Epithelial cell of proximal tubule (primary cell): Measurements from ENCODE around the gene MTCL1. TPM values are rescaled to one million over a fixed set of nuclear protein-coding genes. Genes with fewer than 3 reads are reported as not detected.
A peak's percentile ranks its signal among the peaks of the same experiment; 100 is the strongest.

Experiments
- DNase-seq: peaks from one replicate; pipeline ENCODE4 v3.0.0-alpha.2; 2011; ENCODE audit warnings: low read depth
- H3K4me3 ChIP-seq: 2 replicates; pipeline ENCODE4 v1.5.1; 2011; ENCODE audit warnings: low read depth, mild to moderate bottlenecking, low read length
- total RNA-seq: library from RNA; depleted of rRNA; stranded (reverse); fragments of >200 nt; gene quantifications from 2 replicates; pipeline ENCODE4 v1.2.3, GENCODE V29; 2015
- TF ChIP-seq, protein P1 (sequence below): conservative IDR thresholded peaks from 2 replicates; pipeline ENCODE4 v1.5.1; 2012; ENCODE audit warnings: low read depth, mild to moderate bottlenecking, low read length

Gene MTCL1
- total RNA-seq, 1 donor from 2014 or later, result 60.1 TPM

DNA sequence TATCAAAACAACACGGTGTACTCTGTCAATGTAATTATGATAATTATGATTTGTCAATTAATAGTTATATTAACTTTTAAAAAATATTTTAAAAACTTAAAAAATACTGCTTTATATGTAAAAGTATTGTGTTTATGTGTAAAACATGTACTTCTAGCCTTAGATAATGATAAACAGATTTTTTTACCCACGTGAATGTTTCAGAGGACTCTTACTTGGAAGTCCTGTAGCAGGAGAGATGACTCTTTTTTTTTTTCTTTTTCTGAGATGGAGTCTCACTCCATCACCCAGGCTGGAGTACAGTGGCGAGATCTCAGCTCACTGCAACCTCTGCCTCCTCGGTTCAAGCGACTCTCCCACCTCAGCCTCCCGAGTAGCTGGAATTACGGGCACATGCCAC lies 6.2 kb upstream of the MTCL1 start:
- H3K4me3 ChIP-seq, result no peak overlapping the region
- TF ChIP-seq, protein P1, sequence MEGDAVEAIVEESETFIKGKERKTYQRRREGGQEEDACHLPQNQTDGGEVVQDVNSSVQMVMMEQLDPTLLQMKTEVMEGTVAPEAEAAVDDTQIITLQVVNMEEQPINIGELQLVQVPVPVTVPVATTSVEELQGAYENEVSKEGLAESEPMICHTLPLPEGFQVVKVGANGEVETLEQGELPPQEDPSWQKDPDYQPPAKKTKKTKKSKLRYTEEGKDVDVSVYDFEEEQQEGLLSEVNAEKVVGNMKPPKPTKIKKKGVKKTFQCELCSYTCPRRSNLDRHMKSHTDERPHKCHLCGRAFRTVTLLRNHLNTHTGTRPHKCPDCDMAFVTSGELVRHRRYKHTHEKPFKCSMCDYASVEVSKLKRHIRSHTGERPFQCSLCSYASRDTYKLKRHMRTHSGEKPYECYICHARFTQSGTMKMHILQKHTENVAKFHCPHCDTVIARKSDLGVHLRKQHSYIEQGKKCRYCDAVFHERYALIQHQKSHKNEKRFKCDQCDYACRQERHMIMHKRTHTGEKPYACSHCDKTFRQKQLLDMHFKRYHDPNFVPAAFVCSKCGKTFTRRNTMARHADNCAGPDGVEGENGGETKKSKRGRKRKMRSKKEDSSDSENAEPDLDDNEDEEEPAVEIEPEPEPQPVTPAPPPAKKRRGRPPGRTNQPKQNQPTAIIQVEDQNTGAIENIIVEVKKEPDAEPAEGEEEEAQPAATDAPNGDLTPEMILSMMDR, result no peak
- no peak for DNase-seq

DNA sequence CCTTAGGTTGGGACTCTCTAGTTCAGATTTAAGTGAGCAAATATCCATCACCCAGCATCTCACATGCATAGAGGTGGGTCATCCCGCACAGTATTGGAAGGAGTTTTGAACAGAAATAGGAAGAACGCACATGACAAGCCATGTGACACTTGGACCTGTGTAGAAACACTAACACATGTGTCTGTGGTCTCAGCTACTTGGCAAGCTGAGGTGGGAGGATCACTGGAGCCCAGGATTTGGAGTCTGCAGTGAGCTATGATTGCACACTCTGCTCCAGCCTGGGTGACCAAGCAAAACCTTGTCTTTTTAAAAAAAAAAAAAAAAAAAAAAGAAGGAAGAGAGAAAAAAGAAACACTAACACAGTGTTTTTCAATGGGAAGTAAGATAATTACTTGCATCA lies 5.4 kb upstream of the MTCL1 start:
- no peak overlapping the region for H3K4me3 ChIP-seq
- no peak for DNase-seq
- TF ChIP-seq, protein P1, result no peak

DNA sequence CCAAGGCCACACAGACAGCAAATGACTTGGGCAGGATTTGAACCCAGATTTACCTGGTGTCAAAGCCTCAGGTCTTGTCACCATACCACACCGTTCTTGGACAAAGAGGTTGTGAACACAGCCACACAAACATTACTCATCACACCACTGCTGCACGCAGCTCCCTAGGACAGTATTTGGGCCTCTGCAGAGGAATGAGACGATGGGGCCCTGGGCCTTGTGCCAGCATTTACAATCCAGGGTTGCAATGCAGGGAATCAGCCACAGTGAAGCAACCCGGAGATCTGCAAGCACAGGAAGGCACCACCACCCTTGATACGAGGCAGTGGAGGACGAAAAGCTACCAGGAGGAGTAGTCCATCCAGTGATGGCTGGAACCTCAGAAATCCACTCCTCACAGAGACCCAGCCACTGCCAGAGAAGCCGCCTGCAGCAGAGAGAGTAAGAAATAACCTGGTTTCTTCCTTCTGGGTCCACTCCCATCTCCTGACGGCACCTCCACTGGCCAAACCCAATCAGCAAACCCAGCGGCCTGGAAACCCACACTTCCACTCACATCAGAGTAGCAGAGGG lies 3.7 kb upstream of the MTCL1 start:
- H3K4me3 ChIP-seq, result no peak overlapping the region
- TF ChIP-seq, protein P1, result no peak
- DNase-seq, result no peak

DNA sequence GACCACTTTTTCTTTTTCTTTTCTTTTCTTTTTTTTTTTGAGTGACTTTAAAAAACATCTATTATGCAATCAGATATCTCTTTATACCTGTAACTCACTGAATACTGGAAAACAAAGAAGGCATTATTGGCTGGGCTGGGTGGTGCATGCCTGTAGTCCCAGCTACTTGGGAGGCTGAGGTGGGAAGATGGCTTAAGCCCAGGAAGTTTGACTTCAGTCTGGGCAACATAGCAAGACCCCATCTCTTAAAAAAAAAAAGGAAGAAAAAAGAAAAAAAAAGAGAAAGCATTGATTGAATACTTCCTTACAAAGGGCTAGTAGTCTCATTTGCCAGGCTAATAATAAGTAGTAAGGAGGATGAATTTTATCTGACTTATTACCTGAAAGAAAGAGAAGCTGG lies 2.7 kb upstream of the MTCL1 start:
- DNase-seq, result no peak
- TF ChIP-seq, protein P1, result no peak
- H3K4me3 ChIP-seq, result no peak overlapping the region

DNA sequence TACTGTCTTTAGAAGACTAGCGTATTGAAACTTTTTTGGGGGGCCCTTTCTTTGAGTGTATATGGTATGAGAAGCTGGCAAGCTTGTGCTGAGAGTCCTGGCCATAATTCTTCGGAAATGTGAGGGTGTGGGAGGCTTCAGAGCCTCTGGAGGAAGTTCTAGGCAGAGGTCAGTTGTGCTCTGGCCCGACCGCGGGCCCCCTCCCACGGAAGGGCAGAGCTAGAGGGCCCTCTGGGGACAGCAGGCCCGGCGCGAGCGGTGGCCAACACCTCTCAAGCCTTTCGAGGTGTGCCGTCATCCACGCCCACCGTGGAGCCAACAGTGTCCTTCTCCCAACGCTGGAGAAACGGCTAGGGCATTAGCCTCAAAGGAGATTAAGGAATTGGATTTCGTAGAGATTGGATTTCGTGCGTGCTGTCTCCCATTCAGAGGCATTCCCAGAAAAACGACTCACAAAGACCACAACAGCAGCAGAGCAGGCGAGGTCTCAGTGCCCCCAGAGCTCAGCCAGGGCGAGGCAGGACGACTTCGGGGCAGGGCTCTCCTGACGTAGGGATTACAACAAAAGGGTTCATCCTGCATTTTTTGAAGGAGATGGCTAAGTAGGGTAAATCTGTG lies 2.2 kb upstream of the MTCL1 start:
- DNase-seq, result no peak
- peak overlapping the region; percentile 64 for H3K4me3 ChIP-seq
- TF ChIP-seq, protein P1, result no peak

DNA sequence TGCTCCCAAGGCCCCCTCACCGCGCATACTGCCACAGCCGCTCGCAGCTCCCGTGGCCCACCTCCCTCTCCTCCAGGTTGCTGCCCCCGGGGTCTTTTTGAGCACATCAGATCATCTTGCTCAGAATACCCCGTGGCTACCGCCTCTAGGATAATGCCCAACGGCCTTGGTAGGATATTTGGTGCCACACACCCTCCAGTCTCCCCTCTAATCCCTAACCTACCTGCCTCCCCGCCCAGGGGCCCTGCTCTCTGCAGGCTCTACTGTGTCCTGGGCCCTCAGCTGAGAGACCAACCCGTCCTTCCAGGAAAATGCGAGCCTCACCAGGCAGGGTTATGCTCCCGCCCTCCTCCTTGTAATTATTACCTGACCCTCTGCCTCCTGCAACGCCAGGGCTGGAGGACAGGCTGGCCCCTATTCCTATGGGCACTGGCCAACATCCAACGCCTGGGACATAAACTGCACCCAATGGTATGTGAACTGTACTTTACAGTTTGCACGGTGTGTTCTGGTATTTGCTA lies 1.5 kb upstream of the MTCL1 start:
- peak overlapping the region; percentile 64 for H3K4me3 ChIP-seq
- TF ChIP-seq, protein P1, result no peak
- DNase-seq, result no peak
